Measurements from ENCODE around the gene C5orf46. TPM values are rescaled to one million over a fixed set of nuclear protein-coding genes. Genes with fewer than 3 reads are reported as not detected.

The C5orf46 gene
- total RNA-seq, 1 donor from 2014 or later, result 22.6 TPM

- no peak overlapping the region for H3K4me3 ChIP-seq (ENCODE audit: insufficient read depth, low read depth, low read length)
- Mint-ChIP-seq H3K4me3 (ENCODE audit: unreplicated experiment) (no peak overlapping the region), H3K36me3 (ENCODE audit: low read depth, unreplicated experiment) (no peaks in the 10 kb centered on the region), H3K27me3 (ENCODE audit: low read depth, unreplicated experiment) (peaks cover 2% of the 10 kb centered on the region), H3K4me1 (ENCODE audit: low read depth, unreplicated experiment) (peaks cover 4% of the 10 kb centered on the region), H3K27ac (ENCODE audit: unreplicated experiment) (no peak overlapping the region), H3K9me3 (ENCODE audit: unreplicated experiment) (no peaks in the 10 kb centered on the region)
- H3K4me1 ChIP-seq (ENCODE audit: insufficient read depth, low read length), result no peaks in the 10 kb centered on the region
- TF ChIP-seq EZH2 (IDR thresholded peaks at IDR 0.05; ENCODE audit: insufficient read depth, low read length) (no peak), CTCF (IDR thresholded peaks at IDR 0.05; ENCODE audit: insufficient read depth, low read depth, low read length) (no peak)
- no peaks in the 10 kb centered on the region for H3K79me2 ChIP-seq (ENCODE audit: insufficient read depth, low read length)
- no peak overlapping the region for H3K27ac ChIP-seq (ENCODE audit: low read depth, low read length)
- H3K9ac ChIP-seq (ENCODE audit: low read length), result no peak overlapping the region
- H3K4me2 ChIP-seq (ENCODE audit: low read length), result no peak overlapping the region
- FAIRE-seq (no peak), DNase-seq (ENCODE audit: low read depth) (no peak)
- H2AFZ ChIP-seq (ENCODE audit: low read depth, low read length), result no peak overlapping the region
- no peaks in the 10 kb centered on the region for H3K36me3 ChIP-seq (ENCODE audit: insufficient read depth, low read length)
- no peaks in the 10 kb centered on the region for H3K27me3 ChIP-seq (ENCODE audit: insufficient read depth, low read length)
- H4K20me1 ChIP-seq (ENCODE audit: insufficient read depth, low read length), result no peaks in the 10 kb centered on the region
- peaks cover 3% of the 10 kb centered on the region for H3K9me3 ChIP-seq (ENCODE audit: insufficient read depth, low read depth, low read length)
Measured at GRCh38 chr5:147853372-147853987, 52.9 kb downstream of the C5orf46 start.

GRCh38 chr5:147852365-147852764, 54.0 kb downstream of the C5orf46 start:
- no peak for FAIRE-seq
- TF ChIP-seq EZH2 (IDR thresholded peaks at IDR 0.05; ENCODE audit: insufficient read depth, low read length), result no peak
- no peak for TF ChIP-seq CTCF (IDR thresholded peaks at IDR 0.05; ENCODE audit: insufficient read depth, low read depth, low read length)

DNA sequence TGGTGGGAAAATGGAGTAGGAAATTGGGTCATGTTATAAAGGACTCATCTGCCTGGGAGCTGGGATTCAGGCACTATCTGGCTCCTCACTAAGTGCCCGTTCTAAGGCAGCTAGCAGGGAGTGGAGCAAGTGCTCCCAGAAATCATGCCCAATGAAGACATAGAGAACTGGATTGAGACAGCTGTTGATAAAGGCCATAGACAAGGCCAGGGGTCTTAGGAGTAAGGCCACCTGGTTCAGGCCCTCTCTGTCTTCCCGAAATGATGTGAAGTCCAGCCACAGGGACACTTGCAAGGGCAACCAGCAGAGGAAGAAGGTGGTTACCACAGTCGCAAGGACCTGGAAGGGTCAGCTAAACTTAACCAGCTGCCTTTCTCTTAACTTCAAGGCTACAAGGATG, 54.8 kb downstream of the C5orf46 start:
- Histone ChIP-seq H3K4me3 (ENCODE audit: insufficient read depth, low read depth, low read length) (no peak overlapping the region), H3K4me1 (ENCODE audit: insufficient read depth, low read length) (no peaks in the 10 kb centered on the region), H3K4me2 (ENCODE audit: low read length) (no peak overlapping the region), H2AFZ (ENCODE audit: low read depth, low read length) (no peak overlapping the region), H4K20me1 (ENCODE audit: insufficient read depth, low read length) (no peaks in the 10 kb centered on the region), H3K36me3 (ENCODE audit: insufficient read depth, low read length) (no peaks in the 10 kb centered on the region), H3K27ac (ENCODE audit: low read depth, low read length) (no peak overlapping the region), H3K27me3 (ENCODE audit: insufficient read depth, low read length) (no peaks in the 10 kb centered on the region), H3K9ac (ENCODE audit: low read length) (no peak overlapping the region), H3K9me3 (ENCODE audit: insufficient read depth, low read depth, low read length) (peaks cover 3% of the 10 kb centered on the region), H3K79me2 (ENCODE audit: insufficient read depth, low read length) (no peaks in the 10 kb centered on the region)
- H3K27ac Mint-ChIP-seq (ENCODE audit: unreplicated experiment), result no peak overlapping the region
- FAIRE-seq, result no peak
- peaks cover 2% of the 10 kb centered on the region for H3K27me3 Mint-ChIP-seq (ENCODE audit: low read depth, unreplicated experiment)
- TF ChIP-seq CTCF (IDR thresholded peaks at IDR 0.05; ENCODE audit: insufficient read depth, low read depth, low read length) (no peak), EZH2 (IDR thresholded peaks at IDR 0.05; ENCODE audit: insufficient read depth, low read length) (no peak)
- H3K4me3 Mint-ChIP-seq (ENCODE audit: unreplicated experiment), result no peak overlapping the region
- H3K9me3 Mint-ChIP-seq (ENCODE audit: unreplicated experiment), result no peaks in the 10 kb centered on the region
- H3K36me3 Mint-ChIP-seq (ENCODE audit: low read depth, unreplicated experiment), result no peaks in the 10 kb centered on the region
- DNase-seq (ENCODE audit: low read depth), result no peak
- peaks cover 6% of the 10 kb centered on the region for H3K4me1 Mint-ChIP-seq (ENCODE audit: low read depth, unreplicated experiment)

More at GRCh38 chr5:147852365-147852764, 54.0 kb downstream of the C5orf46 start:
- Histone ChIP-seq H2AFZ (ENCODE audit: low read depth, low read length) (no peak overlapping the region), H3K27me3 (ENCODE audit: insufficient read depth, low read length) (no peaks in the 10 kb centered on the region), H3K9ac (ENCODE audit: low read length) (no peak overlapping the region), H3K79me2 (ENCODE audit: insufficient read depth, low read length) (no peaks in the 10 kb centered on the region), H3K36me3 (ENCODE audit: insufficient read depth, low read length) (no peaks in the 10 kb centered on the region), H3K4me1 (ENCODE audit: insufficient read depth, low read length) (no peaks in the 10 kb centered on the region), H3K4me2 (ENCODE audit: low read length) (no peak overlapping the region), H4K20me1 (ENCODE audit: insufficient read depth, low read length) (no peaks in the 10 kb centered on the region), H3K9me3 (ENCODE audit: insufficient read depth, low read depth, low read length) (peaks cover 3% of the 10 kb centered on the region), H3K27ac (ENCODE audit: low read depth, low read length) (no peak overlapping the region), H3K4me3 (ENCODE audit: insufficient read depth, low read depth, low read length) (no peak overlapping the region)
- H3K27me3 Mint-ChIP-seq (ENCODE audit: low read depth, unreplicated experiment), result peaks cover 2% of the 10 kb centered on the region
- H3K4me3 Mint-ChIP-seq (ENCODE audit: unreplicated experiment), result no peak overlapping the region
- H3K36me3 Mint-ChIP-seq (ENCODE audit: low read depth, unreplicated experiment), result no peaks in the 10 kb centered on the region
- no peak for DNase-seq (ENCODE audit: low read depth)
- H3K9me3 Mint-ChIP-seq (ENCODE audit: unreplicated experiment), result no peaks in the 10 kb centered on the region
- H3K27ac Mint-ChIP-seq (ENCODE audit: unreplicated experiment), result no peak overlapping the region
- H3K4me1 Mint-ChIP-seq (ENCODE audit: low read depth, unreplicated experiment), result peaks cover 6% of the 10 kb centered on the region
